Measurements from ENCODE around the gene LRMDA. TPM values are rescaled to one million over a fixed set of nuclear protein-coding genes. Genes with fewer than 3 reads are reported as not detected.

Gene LRMDA
- total RNA-seq, 2 experiments from 2014 or later, result not detected

DNA sequence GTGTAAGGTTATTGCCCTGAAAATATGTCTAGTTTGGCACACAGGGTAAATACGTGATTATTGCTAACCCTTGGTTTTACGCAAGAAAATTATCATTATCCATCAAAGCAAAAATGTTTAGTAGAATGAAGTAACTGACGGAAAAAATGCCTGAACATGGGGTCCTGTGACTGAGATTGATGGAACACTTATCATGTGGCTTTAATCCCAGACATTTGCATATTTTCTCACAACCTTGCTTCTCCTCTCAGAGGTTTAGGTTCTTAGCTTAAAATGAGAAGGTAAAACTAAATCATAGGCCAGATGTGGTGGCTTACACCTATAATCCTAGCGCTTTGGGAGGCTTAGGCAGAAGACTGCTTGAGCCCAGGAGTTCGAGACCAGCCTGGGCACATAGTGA is 1010.7 kb downstream of the LRMDA start:
- Histone ChIP-seq H3K4me1 (ENCODE audit: insufficient read depth, low read length) (no peaks in the 10 kb centered on the region), H3K27ac (ENCODE audit: low read depth in 1 of 2, low read length in 2 of 2) (no peak overlapping the region), H3K4me3 (ENCODE audit: low read length) (no peak overlapping the region), H3K36me3 (ENCODE audit: insufficient read depth, low read length) (no peaks in the 10 kb centered on the region), H3K9me3 (ENCODE audit: control insufficient read depth in 1 of 2, insufficient read depth in 1 of 2, low read length in 2 of 2) (no peaks in the 10 kb centered on the region), H3K27me3 (ENCODE audit: control insufficient read depth in 1 of 2, insufficient read depth in 2 of 2, low read length in 2 of 2) (no peaks in the 10 kb centered on the region)
- Mint-ChIP-seq H3K4me1 (ENCODE audit: low read depth) (no peaks in the 10 kb centered on the region), H3K27ac (no peak overlapping the region), H3K4me3 (no peak overlapping the region), H3K36me3 (ENCODE audit: low read depth) (no peaks in the 10 kb centered on the region), H3K27me3 (no peaks in the 10 kb centered on the region), H3K9me3 (no peaks in the 10 kb centered on the region)
- ATAC-seq (ENCODE audit: poor library complexity) (no peak), DNase-seq (no peak)
- POLR2A ChIA-PET, result no interaction called here
- CTCF ChIA-PET, result no interaction called here
- intact Hi-C loops (cut with DNase I, micrococcal nuclease), result no loop called here
- TF ChIP-seq CTCF (IDR thresholded peaks at IDR 0.05), result no peak

- ATAC-seq (ENCODE audit: poor library complexity) (no peak), DNase-seq (no peak)
- H3K9me3 Mint-ChIP-seq, result peaks cover 3% of the 10 kb centered on the region
- H3K36me3 ChIP-seq (ENCODE audit: insufficient read depth, low read length), result no peaks in the 10 kb centered on the region
- no peaks in the 10 kb centered on the region for H3K27me3 Mint-ChIP-seq
- intact Hi-C loops (cut with DNase I, micrococcal nuclease), result no loop called here
- H3K9me3 ChIP-seq (ENCODE audit: control insufficient read depth in 1 of 2, insufficient read depth in 1 of 2, low read length in 2 of 2), result no peaks in the 10 kb centered on the region
- no peak overlapping the region for H3K4me3 Mint-ChIP-seq
- CTCF ChIA-PET, result interaction anchor here (1.5 kb wide), 1 partner anchor 24 kb away, joined by 3 read pairs; no protein-coding TSS in a partner anchor
- H3K27ac Mint-ChIP-seq, result no peak overlapping the region
- no peak for TF ChIP-seq CTCF (IDR thresholded peaks at IDR 0.05)
- no peak overlapping the region for H3K4me3 ChIP-seq (ENCODE audit: low read length)
- H3K27ac ChIP-seq (ENCODE audit: low read depth in 1 of 2, low read length in 2 of 2), result no peak overlapping the region
- H3K27me3 ChIP-seq (ENCODE audit: control insufficient read depth in 1 of 2, insufficient read depth in 2 of 2, low read length in 2 of 2), result no peaks in the 10 kb centered on the region
- POLR2A ChIA-PET, result no interaction called here
- no peaks in the 10 kb centered on the region for H3K36me3 Mint-ChIP-seq (ENCODE audit: low read depth)
- H3K4me1 ChIP-seq (ENCODE audit: insufficient read depth, low read length), result no peaks in the 10 kb centered on the region
- no peaks in the 10 kb centered on the region for H3K4me1 Mint-ChIP-seq (ENCODE audit: low read depth)
Measured at GRCh38 chr10:76444034-76444800, 1012.8 kb downstream of the LRMDA start.

DNA sequence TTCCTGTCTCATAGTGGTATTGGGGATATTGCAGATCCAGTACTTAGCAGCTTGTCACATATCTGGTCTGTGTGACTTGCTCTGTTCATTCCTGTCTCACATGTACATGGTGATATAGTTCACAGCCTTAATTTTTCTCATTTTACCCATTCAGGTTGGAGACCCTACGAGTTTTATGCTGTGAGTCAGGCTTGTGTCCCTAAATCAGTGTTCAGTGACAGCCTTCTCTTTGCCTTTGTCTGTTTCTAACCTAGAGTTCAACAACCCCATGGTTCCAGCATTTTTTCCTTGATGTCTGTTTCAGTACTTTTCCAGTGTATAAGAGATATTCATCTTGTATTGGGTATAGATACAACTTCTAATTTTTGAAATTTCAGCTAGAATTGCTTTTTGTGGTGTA is 1016.2 kb downstream of the LRMDA start:
- Mint-ChIP-seq H3K27me3 (no peaks in the 10 kb centered on the region), H3K4me3 (no peak overlapping the region), H3K36me3 (ENCODE audit: low read depth) (no peaks in the 10 kb centered on the region), H3K9me3 (peaks cover 3% of the 10 kb centered on the region), H3K27ac (no peak overlapping the region), H3K4me1 (ENCODE audit: low read depth) (no peaks in the 10 kb centered on the region)
- intact Hi-C loops (cut with DNase I, micrococcal nuclease), result no loop called here
- ATAC-seq (ENCODE audit: poor library complexity) (no peak), DNase-seq (no peak)
- no peak overlapping the region for H3K27ac ChIP-seq (ENCODE audit: low read depth in 1 of 2, low read length in 2 of 2)
- CTCF ChIA-PET, result no interaction called here
- no peaks in the 10 kb centered on the region for H3K4me1 ChIP-seq (ENCODE audit: insufficient read depth, low read length)
- TF ChIP-seq CTCF (IDR thresholded peaks at IDR 0.05), result no peak
- H3K36me3 ChIP-seq (ENCODE audit: insufficient read depth, low read length), result no peaks in the 10 kb centered on the region
- H3K4me3 ChIP-seq (ENCODE audit: low read length), result no peak overlapping the region
- no peaks in the 10 kb centered on the region for H3K27me3 ChIP-seq (ENCODE audit: control insufficient read depth in 1 of 2, insufficient read depth in 2 of 2, low read length in 2 of 2)
- POLR2A ChIA-PET, result no interaction called here
- H3K9me3 ChIP-seq (ENCODE audit: control insufficient read depth in 1 of 2, insufficient read depth in 1 of 2, low read length in 2 of 2), result peaks cover 0 to 4% of the 10 kb centered on the region in 2 experiments
